ENCODE results near the gene MDM2.
"Not testable (repeated sequence)": the region's sequence is repeated elsewhere in the genome, so short reads cannot be mapped to it uniquely, and the experiment has no call there.

Gene MDM2

DNA sequence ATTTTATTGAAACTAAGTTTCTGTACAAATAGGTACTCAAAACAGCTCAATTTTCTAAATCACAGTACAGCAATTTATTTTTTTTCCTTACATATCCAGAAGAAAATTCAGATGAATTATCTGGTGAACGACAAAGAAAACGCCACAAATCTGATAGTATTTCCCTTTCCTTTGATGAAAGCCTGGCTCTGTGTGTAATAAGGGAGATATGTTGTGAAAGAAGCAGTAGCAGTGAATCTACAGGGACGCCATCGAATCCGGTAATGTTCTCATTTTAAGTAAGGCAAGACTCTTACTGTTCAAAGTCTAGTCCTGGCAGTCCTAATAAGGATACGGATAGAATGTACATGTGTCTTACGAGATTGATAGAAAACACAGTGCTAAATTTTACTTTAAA lies 20.7 kb downstream of the MDM2 start:
- no peak for DNase-seq

DNA sequence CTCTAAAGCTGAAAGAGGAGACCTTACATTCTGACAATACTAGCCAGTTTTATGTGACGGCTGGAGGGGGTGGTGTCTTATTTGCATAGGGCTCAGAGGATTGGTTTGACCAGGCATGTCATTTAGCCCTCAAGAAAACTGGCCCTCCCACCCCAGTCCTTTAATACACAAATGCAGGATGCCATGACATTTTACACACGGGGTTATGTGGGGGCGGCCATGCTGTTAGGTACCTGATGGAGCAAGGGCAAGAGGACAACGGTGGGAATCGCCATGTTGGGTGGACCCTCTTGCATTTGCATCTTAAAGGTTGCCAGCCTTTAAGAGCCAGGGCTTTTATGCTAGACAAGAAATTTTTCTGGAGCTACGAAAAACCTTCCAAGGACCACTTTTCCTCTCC lies 23.3 kb downstream of the MDM2 start:
- DNase-seq = no peak

DNA sequence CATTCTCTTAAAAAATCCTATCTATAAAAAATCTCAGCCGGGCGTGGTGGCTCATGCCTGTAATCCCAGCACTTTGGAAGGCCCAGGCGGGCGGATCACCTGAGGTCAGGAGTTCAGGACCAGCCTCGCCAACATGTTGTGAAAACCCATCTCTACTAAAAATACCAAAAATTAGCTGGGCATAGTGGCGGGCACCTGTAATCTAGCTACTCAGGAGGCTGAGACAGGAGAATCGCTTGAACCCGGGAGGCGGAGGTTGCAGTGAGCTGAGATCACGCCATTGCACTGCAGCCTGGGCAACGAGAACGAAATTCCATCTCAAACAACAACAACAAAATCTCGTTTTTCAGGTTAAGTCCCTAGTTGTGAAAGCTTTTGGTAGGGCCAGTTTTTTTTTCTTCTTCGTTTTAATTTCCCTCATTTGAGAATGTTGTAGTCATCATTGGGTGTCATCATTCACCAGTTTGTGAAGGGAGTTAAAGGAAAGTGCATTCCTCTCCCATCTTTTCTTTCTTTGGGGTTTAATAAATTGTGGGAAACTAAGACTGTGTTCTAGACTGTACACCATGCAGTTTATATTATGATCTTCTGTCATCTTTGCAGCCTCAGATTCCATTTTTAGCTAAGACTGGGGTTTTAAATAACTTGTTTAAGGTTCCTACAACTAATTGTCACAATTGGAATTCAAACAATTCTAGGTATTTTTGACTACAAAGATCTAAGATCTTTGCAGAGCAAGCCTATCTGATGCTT lies 23.9 kb downstream of the MDM2 start:
- no peak for DNase-seq

DNA sequence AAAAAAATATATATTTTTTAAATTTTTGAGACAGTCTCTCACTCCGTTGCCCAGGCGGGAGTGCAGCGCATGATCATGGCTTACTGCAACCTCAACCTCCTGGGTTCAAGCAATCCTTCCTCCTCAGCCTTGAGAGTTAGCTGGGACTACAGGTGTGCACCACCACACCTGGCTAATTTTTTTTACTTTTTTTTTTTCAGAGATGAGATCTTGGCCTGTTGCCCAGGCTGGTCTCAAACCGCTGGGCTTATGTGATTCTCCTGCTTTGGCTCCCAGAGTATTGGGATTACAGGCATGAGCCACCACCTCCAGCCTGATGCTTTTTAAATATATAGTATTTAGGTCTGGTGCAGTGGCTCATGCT lies 24.5 kb downstream of the MDM2 start:
- no peak for DNase-seq

DNA sequence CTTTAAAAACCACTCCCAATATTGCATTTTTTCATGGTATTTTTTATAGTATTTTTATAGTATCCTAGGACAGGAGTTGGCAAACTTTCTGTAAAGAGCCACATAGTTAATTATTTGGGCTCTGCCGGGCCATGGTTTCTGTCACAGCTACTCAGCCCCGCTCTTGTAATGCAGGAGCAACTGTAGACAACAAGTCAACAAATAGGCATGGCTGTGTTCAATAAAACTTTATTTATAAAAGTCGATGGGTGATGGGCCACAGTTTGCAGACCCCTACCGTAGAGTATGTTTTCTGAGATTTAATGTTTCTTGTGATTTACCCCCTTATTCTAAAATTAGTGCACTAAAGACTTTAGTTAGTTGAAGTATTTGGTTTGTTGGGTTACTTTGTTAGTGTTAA lies 25.5 kb downstream of the MDM2 start:
- no peak for DNase-seq

DNA sequence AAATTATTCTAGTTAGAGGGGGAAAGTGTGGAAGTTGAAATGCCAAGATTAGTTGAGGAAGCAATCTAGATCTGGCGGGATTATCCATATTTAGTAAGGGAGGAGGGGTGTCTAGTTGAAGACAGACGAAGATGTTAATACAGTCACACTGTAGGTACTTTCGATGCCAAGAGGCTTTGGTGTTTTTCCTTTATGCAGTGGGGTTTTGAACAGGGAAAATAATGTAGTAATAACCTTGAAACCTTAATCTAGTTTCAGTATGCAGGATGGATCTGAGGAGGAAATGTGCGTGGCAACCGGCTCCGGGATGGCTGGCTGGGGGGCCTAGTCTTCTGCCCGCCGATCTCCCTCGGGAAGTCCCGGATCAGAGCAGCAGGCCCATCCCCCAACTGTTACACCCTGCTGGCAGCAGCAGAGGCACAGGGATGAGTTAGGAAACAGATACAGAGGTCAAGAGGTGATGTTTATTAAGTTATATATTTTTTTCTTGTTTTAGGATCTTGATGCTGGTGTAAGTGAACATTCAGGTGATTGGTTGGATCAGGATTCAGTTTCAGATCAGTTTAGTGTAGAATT lies 27.4 kb downstream of the MDM2 start:
- DNase-seq = no peak

DNA sequence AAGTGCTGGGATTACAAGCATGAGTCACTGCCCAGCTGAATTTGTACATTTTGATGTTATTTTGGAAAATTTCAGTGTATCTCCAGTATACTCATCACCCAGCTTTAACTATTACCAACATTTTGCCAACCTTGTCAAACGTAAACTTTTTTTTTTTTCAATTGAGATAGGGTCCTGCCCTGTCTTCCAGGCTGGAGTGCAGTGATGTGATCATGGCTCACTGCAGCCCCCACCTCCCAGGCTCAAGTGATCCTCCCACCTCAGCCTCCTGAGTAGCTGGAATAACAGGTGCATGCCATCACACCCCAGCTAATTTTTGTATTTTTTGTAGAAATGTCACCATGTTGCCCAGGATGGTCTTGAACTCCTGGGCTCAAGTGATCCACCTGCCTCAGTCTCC lies 29.2 kb downstream of the MDM2 start:
- DNase-seq = no peak

DNA sequence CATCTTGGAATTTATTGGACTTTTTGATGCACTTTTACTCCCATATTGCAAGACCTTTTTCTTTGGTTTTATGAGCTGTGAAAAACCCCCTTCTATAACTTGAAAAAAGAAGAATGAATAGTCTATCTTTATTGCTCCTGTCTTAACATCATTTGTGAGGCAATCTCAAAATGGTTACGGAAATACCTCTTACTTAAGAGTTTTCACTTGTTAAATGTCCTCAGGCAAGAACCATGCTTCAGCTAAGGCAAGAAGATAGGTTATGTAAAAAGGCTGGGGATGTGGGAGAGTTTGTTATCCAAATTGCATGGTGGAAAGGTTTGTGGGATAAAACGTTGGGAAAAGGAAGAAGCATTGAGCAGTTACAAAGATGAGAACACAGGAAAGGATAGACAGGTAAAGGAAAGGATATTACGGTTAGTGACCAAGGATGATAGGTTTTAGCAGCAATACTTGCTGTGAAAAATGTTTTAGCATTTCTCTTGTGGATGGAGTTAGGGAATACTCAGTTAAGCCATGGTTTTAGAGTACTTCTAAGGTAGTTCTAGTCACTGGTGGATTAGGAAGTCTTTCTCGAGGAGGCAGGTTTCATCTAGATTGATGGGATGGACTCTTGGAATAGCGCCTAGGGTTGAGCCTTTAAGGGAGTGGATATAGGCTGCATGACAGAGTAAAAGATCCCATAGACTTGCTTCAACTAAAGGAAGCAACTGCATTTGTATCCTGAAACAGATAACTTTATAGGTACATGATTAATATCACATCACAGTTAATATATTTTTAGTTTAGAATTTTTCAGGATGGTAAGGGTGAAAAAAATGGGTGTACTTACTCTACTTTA lies 30.3 kb downstream of the MDM2 start:
- DNase-seq = no peak

DNA sequence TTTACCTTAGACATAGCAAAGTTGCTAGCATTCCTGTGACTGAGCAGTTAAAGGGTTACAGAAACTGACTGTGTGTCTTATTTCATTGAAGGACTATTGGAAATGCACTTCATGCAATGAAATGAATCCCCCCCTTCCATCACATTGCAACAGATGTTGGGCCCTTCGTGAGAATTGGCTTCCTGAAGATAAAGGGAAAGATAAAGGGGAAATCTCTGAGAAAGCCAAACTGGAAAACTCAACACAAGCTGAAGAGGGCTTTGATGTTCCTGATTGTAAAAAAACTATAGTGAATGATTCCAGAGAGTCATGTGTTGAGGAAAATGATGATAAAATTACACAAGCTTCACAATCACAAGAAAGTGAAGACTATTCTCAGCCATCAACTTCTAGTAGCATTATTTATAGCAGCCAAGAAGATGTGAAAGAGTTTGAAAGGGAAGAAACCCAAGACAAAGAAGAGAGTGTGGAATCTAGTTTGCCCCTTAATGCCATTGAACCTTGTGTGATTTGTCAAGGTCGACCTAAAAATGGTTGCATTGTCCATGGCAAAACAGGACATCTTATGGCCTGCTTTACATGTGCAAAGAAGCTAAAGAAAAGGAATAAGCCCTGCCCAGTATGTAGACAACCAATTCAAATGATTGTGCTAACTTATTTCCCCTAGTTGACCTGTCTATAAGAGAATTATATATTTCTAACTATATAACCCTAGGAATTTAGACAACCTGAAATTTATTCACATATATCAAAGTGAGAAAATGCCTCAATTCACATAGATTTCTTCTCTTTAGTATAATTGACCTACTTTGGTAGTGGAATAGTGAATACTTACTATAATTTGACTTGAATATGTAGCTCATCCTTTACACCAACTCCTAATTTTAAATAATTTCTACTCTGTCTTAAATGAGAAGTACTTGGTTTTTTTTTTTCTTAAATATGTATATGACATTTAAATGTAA lies 31.5 kb downstream of the MDM2 start:
- DNase-seq = no peak

DNA sequence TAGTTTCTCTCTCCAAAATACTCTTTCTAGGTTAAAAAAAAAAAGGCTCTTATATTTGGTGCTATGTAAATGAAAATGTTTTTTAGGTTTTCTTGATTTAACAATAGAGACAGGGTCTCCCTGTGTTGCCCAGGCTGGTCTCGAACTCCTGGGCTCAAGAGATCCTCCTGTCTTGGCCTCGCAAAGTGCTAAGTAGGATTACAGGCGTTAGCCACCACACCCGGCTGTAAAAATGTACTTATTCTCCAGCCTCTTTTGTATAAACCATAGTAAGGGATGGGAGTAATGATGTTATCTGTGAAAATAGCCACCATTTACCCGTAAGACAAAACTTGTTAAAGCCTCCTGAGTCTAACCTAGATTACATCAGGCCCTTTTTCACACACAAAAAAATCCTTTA lies 33.2 kb downstream of the MDM2 start:
- not testable (repeated sequence) for DNase-seq

DNA sequence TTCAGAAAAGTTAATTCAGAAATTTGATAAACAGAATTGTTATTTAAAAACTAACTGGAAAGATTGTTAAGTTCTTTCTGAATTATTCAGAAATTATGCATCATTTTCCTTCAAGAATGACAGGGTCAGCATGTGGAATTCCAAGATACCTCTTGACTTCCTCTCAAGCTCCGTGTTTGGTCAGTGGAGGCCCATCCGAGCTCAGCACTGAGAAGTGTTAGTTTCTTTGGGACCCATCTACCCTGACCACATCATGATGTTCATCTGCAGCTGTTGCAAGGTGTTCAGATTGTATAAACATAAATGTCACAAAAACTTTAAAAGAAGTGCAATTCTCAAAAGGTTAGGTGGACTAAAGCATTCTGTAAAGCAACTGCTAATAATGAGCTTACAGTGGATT lies 33.7 kb downstream of the MDM2 start:
- no peak for DNase-seq

DNA sequence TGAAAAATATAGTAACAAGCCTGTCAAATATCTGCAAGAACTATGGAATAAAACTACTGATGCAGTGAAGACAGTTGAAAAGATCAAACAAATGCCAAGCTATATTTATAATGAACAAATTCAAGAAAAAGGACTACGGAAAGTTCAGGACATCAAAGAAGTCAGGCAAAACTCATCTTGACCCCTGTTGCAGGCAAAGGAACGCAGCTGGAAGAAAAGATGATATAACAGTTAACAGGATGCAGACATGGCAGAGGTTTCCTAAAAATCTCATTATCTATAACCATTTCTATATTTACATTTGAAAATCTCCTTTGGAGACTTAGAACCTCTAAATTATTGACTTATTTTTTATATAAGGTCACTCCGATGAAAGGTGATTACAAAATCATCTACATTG lies 34.1 kb downstream of the MDM2 start:
- no peak for DNase-seq

DNA sequence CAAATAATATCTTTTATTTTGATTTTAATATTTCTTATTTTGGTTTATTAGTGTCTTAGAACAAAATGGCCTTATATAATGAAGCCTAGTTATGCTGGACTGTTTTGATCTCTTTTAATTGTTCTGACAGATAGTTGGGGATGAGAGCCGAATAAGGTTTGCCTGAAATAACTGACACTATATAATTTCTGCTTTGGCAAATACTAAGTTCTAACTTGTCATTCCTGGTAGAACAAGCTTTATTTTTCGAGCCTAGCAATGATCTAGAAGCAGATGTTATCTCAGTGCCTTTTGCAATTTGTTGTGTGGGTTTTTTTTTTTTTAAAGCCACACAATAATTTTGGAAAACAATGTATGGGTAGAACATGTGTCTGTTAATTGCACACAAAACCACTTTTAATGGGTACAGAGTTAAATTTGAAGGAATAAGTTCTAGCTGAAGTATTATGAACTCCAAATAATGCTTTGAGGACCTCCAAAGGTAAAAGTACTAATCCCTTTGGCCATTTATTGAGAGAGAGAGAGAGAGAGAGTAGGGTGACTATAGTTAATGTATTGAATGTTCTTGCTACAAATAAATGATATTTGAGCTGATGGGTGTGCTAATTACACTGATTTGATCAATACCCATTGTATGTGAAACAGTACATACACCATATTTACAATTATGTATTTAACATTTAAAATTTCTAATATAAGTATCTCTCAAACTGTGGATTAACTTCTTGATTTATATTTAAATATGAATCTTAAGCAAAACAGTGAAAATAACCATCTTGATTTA lies 35.0 kb downstream of the MDM2 start:
- no peak for DNase-seq

DNA sequence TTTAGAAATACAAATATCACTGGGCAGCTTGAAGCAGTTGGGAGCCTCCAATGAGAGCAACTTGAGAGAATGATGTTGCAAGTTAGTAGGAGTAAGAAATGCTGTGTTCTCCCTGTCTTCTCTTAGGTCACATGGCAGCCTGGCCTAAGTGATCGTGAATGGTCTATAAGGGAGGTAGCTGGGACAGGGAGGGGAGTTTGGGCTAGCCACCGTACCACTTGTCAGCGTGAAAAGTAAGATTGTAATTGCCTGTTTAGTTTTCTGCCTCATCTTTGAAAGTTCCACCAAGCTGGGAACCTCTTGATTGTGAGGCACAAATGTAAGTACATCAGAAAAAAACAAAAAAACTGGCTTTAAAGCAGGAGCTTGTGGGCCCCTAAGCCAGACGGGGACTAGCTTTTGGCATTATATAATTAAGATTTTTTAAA lies 36.4 kb downstream of the MDM2 start:
- DNase-seq = no peak

DNA sequence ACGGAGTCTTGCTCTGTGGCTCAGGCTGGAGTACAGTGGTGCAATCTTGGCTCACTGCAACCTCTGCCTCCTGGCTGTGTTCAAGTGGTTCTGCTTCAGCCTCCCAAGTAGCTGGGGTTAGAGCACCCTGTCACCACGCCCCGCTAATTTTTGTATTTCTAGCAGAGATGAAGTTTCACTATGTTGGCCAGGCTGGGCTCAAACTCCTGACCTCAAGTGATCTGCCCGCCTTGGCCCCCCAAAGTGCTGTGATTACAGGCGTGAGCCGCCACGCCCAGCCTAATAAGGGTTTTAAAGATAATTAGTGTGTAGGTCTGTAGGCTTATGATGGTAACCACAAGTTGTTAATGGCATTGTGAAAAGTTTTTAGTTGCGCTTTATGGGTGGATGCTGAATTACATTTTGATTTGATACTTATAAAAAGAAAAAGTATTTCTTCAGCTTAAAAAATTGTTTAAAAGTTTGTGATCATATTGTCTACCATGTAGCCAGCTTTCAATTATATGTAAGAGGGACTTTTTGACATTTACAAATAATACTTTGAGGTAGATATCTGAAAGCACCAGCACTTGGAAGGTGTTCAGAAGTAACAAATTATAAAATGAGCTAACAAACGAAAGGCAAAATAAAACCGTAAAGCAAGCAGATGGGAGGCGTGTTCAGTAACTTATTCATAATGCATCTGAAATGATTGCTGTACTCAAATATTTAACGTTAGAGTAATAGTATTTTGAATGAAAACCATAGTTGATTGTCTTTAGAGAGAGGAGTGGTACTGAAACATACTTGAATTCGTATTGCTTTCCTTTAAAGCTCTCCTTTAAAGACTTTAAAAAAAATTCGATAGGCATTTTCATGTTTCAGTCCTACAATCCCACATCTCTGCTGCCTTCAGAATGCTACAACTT lies 37.1 kb downstream of the MDM2 start:
- no peak for DNase-seq

DNA sequence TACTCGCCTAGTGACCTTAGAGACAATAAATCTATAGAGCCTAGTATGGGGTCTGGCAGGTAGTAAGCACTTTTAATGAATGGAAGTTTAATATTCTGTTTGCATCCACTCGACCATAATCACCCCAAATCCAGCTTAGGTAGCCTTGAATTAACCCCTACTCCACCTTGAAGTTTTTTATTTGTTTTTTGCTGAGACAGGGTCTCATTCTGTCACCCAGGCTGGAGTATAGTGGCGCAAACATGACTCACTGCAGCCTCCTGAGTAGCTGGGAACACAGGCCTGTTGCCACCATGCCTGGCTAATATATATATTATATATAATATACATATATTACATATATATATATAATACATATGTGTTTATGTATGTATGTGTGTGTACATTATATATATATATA lies 38.8 kb downstream of the MDM2 start:
- DNase-seq = no peak

DNA sequence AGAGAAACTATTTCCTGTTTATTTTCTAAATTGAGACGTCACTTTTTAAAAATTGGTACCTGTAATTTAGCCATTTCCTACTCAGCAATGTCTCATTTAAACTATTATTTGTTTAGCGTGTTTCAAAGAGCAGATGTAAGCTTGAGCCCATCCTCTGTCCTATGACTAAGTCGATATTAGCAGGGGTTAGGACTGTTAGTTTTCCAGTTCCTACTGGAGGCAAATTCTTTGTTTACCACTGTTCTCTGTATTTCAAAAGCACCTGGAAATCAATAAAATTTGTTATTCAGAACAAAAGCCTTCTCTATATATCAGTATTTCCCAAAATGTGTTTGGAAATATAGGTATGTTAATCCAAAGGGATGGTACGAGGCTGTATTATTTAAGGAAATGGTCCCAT lies 42.4 kb downstream of the MDM2 start:
- DNase-seq = no peak

DNA sequence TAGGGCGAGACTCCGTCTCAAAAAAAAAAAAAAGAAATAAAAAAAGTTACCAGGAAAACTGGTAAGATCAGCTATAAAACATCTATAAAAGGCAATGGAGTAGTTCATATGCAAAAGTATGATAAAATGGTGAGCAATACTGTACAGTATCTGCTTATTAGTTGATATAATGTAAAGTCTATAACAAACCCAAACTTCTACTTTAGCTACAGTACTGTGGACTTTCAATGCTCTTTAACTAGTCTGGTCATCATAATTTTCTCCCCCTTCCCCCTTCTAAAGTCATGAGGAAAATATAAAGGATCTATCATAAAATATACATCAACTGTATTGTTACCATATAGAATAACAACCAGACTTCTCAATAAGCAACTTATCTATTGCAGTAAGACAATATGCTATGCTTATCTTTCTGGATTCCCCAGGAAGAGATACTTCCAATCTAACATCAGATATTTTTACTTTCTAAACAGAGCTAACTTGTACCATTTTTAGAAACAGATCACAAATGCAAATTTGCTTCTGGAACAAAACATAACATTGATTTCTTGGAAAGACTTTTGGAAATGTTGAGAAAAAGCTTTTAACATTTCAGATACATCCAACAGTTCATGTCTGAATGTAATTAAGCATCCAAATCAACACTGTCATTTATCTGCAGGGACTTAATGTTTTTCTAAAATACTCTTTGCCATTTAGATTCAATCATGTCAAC lies 43.8 kb downstream of the MDM2 start:
- no peak for DNase-seq

DNA sequence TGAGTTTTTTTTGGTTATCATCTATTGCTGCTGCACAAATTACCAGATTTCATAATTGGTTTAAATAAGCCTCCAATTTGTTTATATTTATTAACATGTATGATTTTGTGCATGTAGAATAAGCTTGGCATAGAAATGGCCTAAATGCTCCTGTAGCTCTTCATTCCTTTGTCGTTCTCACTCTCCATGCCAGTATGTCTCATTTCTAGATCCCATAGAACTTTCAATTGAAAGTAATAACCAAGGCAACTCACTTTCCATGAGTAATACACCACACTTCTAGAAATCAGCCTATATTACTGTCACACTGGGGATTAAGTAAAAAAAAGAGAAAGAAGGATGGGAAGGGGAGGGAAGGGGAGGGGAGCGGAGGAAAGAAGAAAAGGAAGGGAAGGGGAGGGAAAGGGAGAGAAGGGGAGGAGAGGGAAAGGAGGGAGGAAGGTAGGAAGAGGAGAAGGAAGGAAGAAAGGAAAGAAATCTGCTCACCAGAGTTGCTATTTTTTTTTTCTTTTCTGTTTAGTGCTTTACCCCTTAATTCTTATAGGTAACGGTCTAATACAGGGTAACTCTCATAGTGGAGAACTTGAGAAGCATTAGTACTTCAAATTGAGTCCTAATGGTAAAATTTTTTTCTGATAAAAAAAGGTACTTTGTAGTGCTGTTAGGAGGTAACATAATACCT lies 45.6 kb downstream of the MDM2 start:
- DNase-seq = no peak

DNA sequence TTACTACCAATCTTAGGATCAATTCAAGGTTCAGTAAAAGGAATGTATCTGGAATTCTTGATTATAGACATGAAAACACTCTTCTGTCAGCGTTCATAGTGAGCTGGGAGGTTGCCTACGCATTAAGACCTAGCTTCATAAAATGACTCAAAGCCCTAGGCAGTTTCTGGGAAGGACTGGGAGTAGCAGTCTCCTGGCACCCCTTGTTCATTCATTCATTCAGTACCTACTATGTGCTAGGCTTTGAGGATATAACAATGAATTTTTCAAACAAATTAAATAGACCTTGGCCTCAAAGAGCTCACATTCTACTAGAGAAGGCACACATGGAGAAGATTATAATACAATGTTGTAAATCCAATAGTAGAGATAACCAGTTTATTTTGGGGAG lies 46.1 kb downstream of the MDM2 start:
- DNase-seq = no peak
